GM12873 (cell line): ENCODE results near the gene GPI.

ENCODE experiments used
- CTCF ChIP-seq: IDR thresholded peaks from 2 replicates; pipeline ENCODE4 v1.5.1; 2012; ENCODE audit warnings: low read depth, mild to moderate bottlenecking, moderate library complexity, low read length, control low read depth; ENCODE audit not compliant: insufficient read depth; ENCODE audit errors: missing control alignments

Gene GPI

GRCh38 chr19:34431681-34432402 lies 66.8 kb downstream of the GPI start:
- no peak for TF ChIP-seq CTCF

GRCh38 chr19:34432797-34433196 lies 67.8 kb downstream of the GPI start:
- no peak for TF ChIP-seq CTCF

DNA sequence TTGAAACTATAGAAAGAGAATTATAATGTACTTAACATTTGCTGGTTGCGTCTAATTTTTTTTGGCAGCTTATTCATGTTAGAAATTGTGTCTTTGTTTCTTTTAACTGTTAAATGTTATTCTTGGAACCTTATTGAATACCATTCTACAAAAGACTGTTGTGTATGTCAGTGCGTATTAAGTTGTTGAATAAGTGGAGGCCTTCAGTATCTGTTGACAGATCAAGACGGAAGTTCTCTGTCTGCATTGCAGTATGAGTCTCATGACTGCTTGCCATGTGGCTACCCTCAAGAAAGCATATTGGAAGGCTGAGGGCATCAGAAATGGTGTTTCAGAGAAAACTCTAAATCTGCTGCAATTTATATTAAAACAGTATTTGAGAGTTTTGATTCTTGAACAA lies 71.7 kb downstream of the GPI start:
- no peak for TF ChIP-seq CTCF

- no peak for TF ChIP-seq CTCF
These were observed 83.2 kb downstream of the GPI start for GRCh38 chr19:34448191-34448590.
